Stomach (tissue), 4 donors: ENCODE results near the gene EVI5L.

Source experiments
- CTCF ChIP-seq, 7 experiments: fragments of 450-650 bp in 4 of 7; fragments of 200-600 bp in 3 of 7; sonication (generic) in 3 of 7; IDR thresholded peaks; one replicate each; pipeline ENCODE4 v1.5.1; 2016 to 2019; ENCODE audit warnings: antibody characterized with exemption in 7 of 7, control low read depth in 2 of 7, mild to moderate bottlenecking in 1 of 7
- EP300 ChIP-seq: sonication (generic); formaldehyde crosslinking; IDR thresholded peaks from one replicate; pipeline ENCODE4 v1.6.1; 2017; ENCODE audit warnings: antibody characterized with exemption
- POLR2AphosphoS5 ChIP-seq, 3 donors: sonication (generic); formaldehyde crosslinking; IDR thresholded peaks; one replicate each; pipeline ENCODE4 v1.6.1; 2016; ENCODE audit warnings: antibody characterized with exemption in 3 of 3

- TF ChIP-seq CTCF (IDR thresholded peaks at IDR 0.05): no peak
- TF ChIP-seq EP300: no peak
- no peak for TF ChIP-seq POLR2AphosphoS5 (IDR thresholded peaks at IDR 0.05)
Observed at GRCh38 chr19:7781157-7781556, 48.9 kb upstream of the EVI5L start.
